GM23248 (cell line): ENCODE data around the gene ZNF592.

Experiments
- EZH2 ChIP-seq: fragments of 200-600 bp; sonication (generic); IDR thresholded peaks from 2 replicates; pipeline ENCODE4 v1.6.1; 2018; ENCODE audit warnings: antibody characterized with exemption, mild to moderate bottlenecking; ENCODE audit not compliant: insufficient read depth, poor library complexity, severe bottlenecking
- EZH2phosphoT487 ChIP-seq: fragments of 200-600 bp; sonication (generic); IDR thresholded peaks from 2 replicates; pipeline ENCODE4 v1.6.1; 2018; ENCODE audit warnings: antibody characterized with exemption, moderate library complexity, mild to moderate bottlenecking, low read depth; ENCODE audit not compliant: insufficient read depth

GRCh38 chr15:84760219-84760618, 11.8 kb downstream of the ZNF592 start:
- TF ChIP-seq EZH2 (no peak), EZH2phosphoT487 (no peak)
